ENCODE measurements around the gene UROD. TPM values are rescaled to one million over a fixed set of nuclear protein-coding genes. Genes with fewer than 3 reads are reported as not detected.

UROD gene
- total RNA-seq, 1 experiment from 2014 or later, result 54.3 TPM

DNA sequence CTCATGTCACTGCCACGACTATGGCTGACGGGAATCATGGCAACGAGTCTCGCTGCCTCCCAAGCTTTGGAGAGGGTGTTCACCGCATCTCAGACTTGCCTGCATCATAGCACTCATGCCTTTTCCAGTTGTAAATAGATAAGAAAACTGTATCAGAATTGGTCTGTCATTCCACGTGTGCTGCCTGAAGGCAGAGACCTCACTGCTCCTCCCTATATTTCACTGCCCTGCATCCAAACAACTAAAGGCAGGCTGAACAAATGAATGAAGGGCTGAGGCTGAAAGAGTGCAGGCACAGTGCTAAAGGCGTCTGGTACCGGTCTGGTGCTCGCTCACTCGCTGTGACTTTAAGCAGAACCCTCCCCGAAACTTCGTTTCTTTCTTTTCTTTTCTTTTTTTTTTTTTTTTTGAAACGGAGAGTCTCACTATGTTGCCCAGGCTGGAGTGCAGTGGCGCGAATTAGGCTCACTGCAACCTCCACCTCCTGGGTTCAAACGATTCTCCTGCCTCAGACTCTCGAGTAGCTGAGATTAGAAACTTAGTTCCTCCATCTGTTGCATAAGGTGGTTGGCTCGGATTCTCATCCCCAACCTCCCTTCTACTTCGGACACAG is 26.2 kb upstream of the UROD start:
- Mint-ChIP-seq H3K4me1 (ENCODE audit: low read depth, unreplicated experiment) (no peaks in the 10 kb centered on the region), H3K36me3 (ENCODE audit: insufficient read depth, unreplicated experiment) (no peaks in the 10 kb centered on the region), H3K4me3 (ENCODE audit: unreplicated experiment) (peak overlapping the region; percentile 98), H3K9me3 (ENCODE audit: unreplicated experiment) (no peaks in the 10 kb centered on the region), H3K27me3 (ENCODE audit: insufficient read depth, unreplicated experiment) (no peaks in the 10 kb centered on the region), H3K27ac (ENCODE audit: unreplicated experiment) (peak overlapping the region; percentile 96)
- no peak for DNase-seq
- ChIA-PET POLR2A (interaction anchor here (0.8 to 1.4 kb wide), 3 partner anchors 167 to 318 kb away, joined by 3 to 9 read pairs (median 3); no protein-coding TSS in a partner anchor), CTCF (no interaction called here)
- intact Hi-C loops (cut with micrococcal nuclease; ENCODE audit: unreplicated experiment), result loop anchor here (1.0 to 5.0 kb wide), 2 partner anchors 26 to 149 kb away; partner anchors contain the start of gene UROD
- Histone ChIP-seq H3K9me3 (no peaks in the 10 kb centered on the region), H3K4me3 (ENCODE audit: low read depth, low read length) (peak overlapping the region; percentile 76), H3K27me3 (replicated peaks; ENCODE audit: control insufficient read depth, insufficient read depth, low read length) (no peaks in the 10 kb centered on the region), H3K36me3 (ENCODE audit: control insufficient read depth, insufficient read depth, low read length) (no peaks in the 10 kb centered on the region), H3K4me1 (0 out of 2 replicates have a peak, but pooled peaks cover 5% of the 10 kb centered on the region)
- BruUV-seq (replicated peaks), result TSS peak; percentile 69
- no peak for TF ChIP-seq CTCF (IDR thresholded peaks at IDR 0.05; ENCODE audit: insufficient read depth in 1 of 2, low read depth in 1 of 2, low read length in 1 of 2, severe bottlenecking in 1 of 2, unreplicated experiment in 1 of 2)

DNA sequence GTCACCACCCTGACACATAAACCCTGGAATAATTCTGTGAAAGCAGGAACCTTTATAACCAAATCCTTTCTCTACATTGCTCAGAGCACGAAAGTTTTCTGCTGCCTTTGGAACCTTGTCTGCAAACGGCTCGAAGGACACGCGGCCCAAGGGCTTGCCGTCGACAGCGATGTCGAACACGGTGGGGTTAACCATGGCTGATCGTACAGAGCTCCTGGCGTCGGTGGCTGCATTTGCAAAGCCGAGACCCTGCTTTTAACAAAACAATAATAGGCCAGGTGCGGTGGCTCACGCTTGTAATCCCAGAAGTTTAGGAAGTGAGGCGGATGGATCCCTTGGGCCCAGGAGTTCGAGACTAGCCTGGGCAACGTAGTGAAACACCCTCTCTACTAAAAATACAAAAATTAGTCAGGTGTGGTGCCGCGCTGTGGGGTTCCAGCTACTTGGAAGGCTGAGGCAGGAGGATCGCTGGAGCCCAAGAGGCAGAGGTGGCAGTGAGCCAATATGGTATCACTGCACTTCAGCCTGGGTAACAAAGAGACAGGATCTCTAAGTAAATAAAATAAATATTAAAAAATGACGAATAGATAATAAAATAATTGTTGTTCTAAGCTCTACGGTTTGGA is 23.4 kb upstream of the UROD start:
- POLR2A ChIA-PET, result interaction anchor here (0.6 kb wide), 1 partner anchor 14 kb away, joined by 3 read pairs; no protein-coding TSS in a partner anchor
- H3K27me3 ChIP-seq (replicated peaks; ENCODE audit: control insufficient read depth, insufficient read depth, low read length), result no peaks in the 10 kb centered on the region
- BruUV-seq (replicated peaks), result no TSS peak
- Mint-ChIP-seq H3K9me3 (ENCODE audit: unreplicated experiment) (no peaks in the 10 kb centered on the region), H3K36me3 (ENCODE audit: insufficient read depth, unreplicated experiment) (no peaks in the 10 kb centered on the region), H3K4me1 (ENCODE audit: low read depth, unreplicated experiment) (no peaks in the 10 kb centered on the region), H3K27ac (ENCODE audit: unreplicated experiment) (no peak overlapping the region), H3K27me3 (ENCODE audit: insufficient read depth, unreplicated experiment) (no peaks in the 10 kb centered on the region), H3K4me3 (ENCODE audit: unreplicated experiment) (peak overlapping the region; percentile 33)
- H3K4me3 ChIP-seq (ENCODE audit: low read depth, low read length), result no peak overlapping the region
- no peaks in the 10 kb centered on the region for H3K9me3 ChIP-seq
- CTCF ChIA-PET, result no interaction called here
- intact Hi-C loops (cut with micrococcal nuclease; ENCODE audit: unreplicated experiment), result loop anchor here (5.0 kb wide), 1 partner anchor 151 kb away; no protein-coding TSS in a partner anchor
- TF ChIP-seq CTCF (IDR thresholded peaks at IDR 0.05; ENCODE audit: insufficient read depth in 1 of 2, low read depth in 1 of 2, low read length in 1 of 2, severe bottlenecking in 1 of 2, unreplicated experiment in 1 of 2), result no peak
- DNase-seq, result no peak
- H3K4me1 ChIP-seq, result 0 out of 2 replicates have a peak, but pooled peaks cover 5% of the 10 kb centered on the region
- no peaks in the 10 kb centered on the region for H3K36me3 ChIP-seq (ENCODE audit: control insufficient read depth, insufficient read depth, low read length)

- ChIA-PET POLR2A (no interaction called here), CTCF (no interaction called here)
- no peaks in the 10 kb centered on the region for H3K4me1 Mint-ChIP-seq (ENCODE audit: low read depth, unreplicated experiment)
- BruUV-seq (replicated peaks), result no TSS peak
- H3K4me3 Mint-ChIP-seq (ENCODE audit: unreplicated experiment), result no peak overlapping the region
- TF ChIP-seq CTCF (IDR thresholded peaks at IDR 0.05; ENCODE audit: insufficient read depth in 1 of 2, low read depth in 1 of 2, low read length in 1 of 2, severe bottlenecking in 1 of 2, unreplicated experiment in 1 of 2), result no peak
- H3K9me3 ChIP-seq, result no peaks in the 10 kb centered on the region
- DNase-seq, result no peak
- no peaks in the 10 kb centered on the region for H3K36me3 Mint-ChIP-seq (ENCODE audit: insufficient read depth, unreplicated experiment)
- no peak overlapping the region for H3K27ac Mint-ChIP-seq (ENCODE audit: unreplicated experiment)
- intact Hi-C loops (cut with micrococcal nuclease; ENCODE audit: unreplicated experiment), result no loop called here
- H3K4me1 ChIP-seq, result no peaks in the 10 kb centered on the region
- no peaks in the 10 kb centered on the region for H3K36me3 ChIP-seq (ENCODE audit: control insufficient read depth, insufficient read depth, low read length)
- H3K27me3 ChIP-seq (replicated peaks; ENCODE audit: control insufficient read depth, insufficient read depth, low read length), result no peaks in the 10 kb centered on the region
- H3K4me3 ChIP-seq (ENCODE audit: low read depth, low read length), result no peak overlapping the region
- no peaks in the 10 kb centered on the region for H3K27me3 Mint-ChIP-seq (ENCODE audit: insufficient read depth, unreplicated experiment)
- no peaks in the 10 kb centered on the region for H3K9me3 Mint-ChIP-seq (ENCODE audit: unreplicated experiment)
These were observed 17.6 kb upstream of the UROD start for GRCh38 chr1:44994309-44994898.

Measured in Caco-2 (cell line).